Activated CD4-positive, alpha-beta T cell treated with anti-CD3 and anti-CD28 coated beads for 48 hours (primary cell): ENCODE data around the gene OR6B2.
A peak's percentile ranks its signal among the peaks of the same experiment; 100 is the strongest.

Source experiments
- DNase-seq: peaks from one replicate; pipeline ENCODE4 v3.0.0-alpha.2; 2020

The OR6B2 gene

DNA sequence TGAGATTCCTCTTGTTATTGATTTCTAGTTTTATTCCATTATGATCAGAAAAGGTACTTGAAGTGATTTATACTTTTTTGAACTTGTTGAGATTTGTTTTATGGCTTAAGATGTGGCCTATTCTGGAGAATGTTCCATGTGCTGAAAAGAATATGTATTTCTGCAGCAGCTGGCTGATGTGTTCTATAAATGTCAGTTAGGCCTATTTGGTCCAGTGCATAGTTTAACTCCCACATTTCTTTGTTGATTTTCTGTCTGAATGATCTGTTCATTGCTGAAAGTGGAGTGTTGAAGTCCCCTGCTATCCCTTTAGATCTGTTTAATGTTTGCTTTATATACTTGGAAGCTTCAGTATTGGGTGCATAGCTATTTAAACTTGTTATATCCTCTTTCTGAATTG is 7.1 kb upstream of the OR6B2 start:
- DNase-seq: no peak

DNA sequence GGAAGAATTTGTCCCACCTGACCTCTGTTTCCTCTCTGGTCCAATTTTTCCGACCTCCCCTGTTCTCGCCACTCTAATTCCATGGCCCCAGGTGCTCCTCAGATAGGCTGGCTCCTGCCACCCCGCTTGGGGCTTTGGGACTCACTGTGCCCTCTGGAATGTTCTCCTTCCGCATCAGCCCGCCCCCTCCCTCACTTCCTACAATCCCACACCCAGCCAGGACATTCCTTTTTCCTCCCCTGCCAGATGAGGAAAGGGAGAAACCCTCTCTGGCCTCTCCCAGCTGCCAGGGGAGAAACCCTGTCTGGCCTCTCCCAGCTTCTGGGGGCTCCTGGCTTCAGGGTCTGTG is 3.1 kb upstream of the OR6B2 start:
- no peak for DNase-seq

DNA sequence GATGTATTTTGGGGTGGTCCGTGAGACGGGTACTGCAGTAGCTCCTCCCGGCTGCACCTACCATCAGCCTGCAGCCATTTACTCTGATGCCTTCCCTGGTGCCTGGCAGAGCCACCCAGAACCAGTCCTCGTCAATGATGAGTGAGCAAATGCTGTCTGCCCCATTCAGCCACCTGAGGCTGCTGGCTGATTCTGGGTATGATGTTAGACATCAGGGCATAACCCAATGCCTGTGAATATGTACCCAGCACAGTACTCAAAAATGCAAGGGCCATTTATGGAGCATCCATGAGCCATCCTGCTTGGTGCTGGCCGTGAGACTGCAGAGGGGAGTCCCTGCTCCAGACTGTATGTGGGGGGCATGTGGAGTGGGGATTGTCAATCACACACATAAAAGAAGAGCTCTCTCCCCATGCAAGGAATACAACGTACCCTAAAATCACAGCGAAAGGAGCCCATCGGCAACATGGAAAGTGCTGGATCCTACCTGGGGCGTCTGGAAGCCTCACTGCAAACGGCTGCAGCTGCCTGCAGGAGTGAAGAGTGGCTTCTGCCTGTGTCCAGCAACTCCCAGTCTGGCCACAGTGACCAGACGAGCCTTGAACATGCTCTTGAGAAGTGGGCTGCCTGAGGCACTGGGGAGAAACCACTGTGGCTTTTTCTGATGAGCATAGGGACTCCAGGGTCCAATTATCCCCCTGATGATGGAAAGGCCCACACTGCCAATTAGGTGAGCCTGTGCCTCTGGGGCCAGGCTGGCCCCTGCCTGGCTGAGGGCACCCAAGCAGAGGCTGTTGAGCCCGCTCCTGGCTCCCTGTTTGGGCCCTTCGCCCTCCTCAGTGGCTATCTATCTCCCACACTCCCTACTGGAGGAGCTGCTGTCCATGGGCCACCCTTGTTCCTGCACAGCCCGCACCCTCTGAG is 2.4 kb upstream of the OR6B2 start:
- DNase-seq: no peak

DNA sequence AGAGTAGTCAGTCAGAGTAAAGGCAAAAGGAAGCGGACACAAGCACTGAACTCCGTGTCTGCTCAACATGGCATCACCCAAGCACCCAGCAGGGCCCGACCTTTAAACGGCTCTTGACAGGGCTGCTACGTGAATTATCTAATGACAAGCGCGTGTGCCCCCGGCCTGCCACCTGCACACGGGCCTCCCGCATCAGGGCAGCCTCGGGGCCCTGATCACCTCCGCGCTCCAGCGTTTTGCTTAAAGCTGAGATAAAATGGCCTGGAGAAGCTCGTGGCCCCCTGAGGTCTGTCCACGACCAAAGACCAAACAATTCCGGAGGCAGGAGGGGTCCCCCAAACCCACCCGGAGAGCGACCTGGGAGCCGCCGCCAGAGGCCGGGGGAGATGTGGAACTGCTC is 5.5 kb downstream of the OR6B2 start:
- peak; percentile 49 for DNase-seq

DNA sequence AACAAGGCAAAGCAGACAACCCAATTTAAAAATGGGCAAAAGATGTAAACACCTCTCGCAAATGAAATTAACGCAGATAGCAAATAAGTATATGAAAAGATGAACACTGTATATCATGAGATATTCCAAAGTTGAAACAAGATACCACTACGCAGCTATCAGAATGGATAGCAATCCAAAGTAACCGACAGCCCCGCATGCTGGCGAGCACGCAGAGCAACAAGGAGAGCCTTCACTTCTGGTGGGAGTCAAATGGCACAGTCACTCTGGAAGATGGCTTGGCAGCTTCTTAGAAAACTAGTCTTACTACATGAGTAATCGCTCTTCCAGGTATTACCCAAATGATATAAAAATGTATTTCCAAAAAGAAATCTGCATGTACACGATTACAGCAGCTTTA is 6.4 kb downstream of the OR6B2 start:
- DNase-seq: peak; percentile 17

DNA sequence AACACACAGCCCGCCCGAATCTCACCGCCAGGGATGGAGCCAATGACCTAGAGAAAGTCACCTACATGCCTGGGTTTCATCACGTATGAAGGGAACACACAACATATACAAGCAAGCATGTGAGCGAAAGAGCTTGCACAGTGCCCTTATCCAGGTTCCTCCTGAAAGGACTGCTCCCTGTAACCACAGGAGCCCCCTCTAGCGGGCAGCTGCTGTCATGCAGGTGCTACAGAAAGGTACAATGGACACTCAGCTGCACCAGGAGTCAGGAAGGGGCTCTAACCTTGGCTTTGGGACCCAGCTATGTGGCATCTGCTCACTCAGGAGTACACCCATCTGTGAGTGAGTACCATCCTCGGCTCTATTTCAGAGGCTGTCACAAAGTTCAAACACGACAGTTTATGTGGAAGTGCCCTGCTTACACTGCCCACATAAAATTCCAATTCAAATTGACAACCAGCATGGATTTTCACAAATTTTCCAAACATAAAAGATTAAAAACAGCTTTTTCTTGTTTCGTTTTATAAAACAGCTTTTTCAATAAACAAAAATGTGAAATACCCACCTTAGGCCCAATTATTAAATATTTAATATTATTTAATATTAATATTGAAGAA is 8.6 kb downstream of the OR6B2 start:
- peak; percentile 83 for DNase-seq

DNA sequence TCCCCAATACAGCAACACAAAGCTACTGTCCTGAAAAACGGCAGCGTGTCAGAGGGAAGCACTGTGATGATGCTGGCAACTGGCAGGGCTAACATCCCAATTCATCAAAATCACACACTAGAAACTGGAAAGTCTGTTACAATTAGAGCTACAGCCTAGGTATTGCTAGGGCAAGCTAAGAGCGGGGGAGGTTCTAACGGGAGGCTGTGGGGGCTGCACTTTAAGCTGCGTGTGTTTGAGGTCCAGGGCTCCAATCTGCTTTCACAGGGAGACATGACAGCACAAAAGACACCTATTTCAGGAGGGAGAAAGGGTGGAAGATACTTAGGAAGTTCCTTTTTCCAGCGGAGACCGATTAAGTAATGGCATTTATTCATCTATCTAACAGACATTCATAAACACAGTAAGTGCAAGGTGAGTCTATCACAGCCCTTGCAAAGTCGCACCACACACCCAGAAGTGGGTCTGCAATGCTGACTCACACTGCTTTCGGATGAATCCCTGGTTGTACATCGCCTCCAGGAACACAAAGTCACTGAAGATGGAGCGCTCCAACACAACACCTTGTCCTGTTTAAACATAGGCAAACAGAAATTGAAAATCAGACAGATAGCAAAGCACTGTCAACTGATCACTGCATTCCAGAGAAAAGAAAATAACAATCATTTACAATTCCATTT is 12.0 kb downstream of the OR6B2 start:
- DNase-seq: no peak

DNA sequence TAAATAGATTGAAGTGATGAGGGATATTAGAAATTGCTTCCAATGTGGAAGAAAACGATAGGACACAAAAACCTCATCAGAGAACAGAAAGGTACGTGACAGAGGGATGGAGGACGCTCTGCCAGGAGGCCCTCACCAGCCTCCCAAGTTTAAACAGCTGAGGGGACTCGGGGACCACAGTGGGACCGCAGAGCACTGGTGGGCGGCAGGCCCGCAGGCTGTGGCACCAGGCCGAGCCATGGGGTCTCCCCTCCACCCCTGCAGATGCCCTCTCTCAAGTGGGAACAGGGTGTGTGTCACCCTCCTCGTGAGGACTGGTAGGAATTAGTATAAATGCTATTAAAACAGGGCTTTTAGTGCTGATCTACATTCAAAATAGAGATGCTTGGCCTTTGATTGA is 15.9 kb downstream of the OR6B2 start:
- no peak for DNase-seq

DNA sequence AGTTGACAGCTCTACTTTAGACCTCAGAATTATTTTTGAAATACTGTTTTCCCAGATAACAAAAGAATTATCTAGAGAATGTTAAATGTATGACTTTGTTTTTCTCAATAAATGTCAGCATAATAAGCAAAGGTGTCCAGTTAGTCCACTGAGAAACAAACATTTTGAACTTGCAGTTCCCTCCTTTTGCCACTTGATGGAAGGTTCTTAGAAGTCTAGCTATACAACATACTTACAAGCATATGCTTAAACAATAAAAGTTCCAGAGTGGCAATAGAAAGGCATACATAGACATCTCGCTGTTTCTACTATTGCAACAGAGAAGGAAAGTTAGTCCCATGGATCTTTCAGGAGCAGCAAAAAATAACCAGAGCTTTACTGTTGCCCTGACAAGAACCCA is 16.9 kb downstream of the OR6B2 start:
- no peak for DNase-seq

DNA sequence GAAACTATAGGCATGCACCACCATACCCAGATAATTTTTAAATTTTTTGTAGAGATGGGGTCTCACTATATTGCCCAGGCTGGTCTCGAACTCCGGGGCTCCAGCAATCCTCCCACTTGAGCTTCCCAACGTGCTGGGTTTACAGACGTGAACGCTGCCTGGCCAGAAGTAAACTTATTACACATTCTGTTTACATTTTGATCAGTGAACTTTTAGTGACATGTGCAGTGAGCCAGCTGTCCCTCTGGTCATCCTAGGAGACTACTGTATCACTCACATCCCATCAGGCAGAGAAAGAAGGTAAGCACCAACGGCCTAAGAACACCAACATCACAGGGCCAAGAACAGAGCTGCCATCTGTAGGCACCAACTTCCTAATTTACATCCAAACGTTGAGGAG is 27.2 kb downstream of the OR6B2 start:
- no peak for DNase-seq

DNA sequence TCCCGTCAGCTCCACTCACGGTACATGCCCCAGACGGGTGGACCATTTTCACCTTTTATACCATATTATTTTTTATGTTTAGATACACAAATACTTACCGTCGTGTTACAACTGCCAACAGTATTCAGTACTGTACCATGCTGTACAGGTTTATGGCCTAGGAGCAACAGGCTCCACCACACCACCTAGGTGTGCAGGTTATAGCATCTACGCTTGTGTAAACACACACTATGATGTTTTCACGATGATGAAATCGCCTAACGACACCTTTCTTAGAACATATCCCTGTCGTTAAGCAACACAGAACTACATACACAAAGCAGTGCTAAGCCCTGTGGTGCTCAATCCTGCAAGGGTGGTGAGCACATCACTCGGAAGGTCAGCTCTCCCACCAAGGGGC is 29.6 kb downstream of the OR6B2 start:
- DNase-seq: no peak

DNA sequence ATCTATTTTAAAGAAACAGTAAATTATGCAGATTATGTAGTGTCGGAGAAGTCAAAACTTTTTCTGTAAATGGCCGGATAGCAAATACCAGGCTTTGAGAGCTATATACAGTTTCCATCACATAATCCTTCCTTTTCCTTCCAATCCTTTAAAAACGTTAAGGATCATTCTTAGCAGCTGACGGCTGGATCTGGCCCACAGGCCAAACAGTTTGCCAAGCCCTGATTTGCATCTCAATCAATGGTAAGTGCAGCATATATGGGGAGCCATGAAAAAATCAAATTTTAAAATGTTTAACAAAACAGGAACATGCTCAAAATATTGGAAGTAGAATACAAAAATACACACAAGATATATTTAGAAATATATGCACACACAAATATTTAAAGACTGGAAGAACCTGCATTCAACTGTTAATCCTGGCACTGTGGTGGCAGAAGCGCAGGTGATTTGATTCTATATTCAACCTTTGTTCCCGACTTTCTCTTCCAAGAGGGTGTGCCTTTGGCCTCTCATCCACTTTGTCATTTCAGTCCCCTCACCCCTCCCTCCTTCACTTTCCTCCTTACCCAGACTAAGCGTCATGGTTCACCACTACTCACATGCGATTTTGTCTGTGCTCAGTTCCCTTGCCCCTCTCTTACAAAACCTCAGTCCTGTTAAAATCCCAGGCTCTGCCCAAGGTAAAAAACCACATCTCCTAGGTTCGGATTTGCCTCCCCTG is 32.4 kb downstream of the OR6B2 start:
- no peak for DNase-seq

DNA sequence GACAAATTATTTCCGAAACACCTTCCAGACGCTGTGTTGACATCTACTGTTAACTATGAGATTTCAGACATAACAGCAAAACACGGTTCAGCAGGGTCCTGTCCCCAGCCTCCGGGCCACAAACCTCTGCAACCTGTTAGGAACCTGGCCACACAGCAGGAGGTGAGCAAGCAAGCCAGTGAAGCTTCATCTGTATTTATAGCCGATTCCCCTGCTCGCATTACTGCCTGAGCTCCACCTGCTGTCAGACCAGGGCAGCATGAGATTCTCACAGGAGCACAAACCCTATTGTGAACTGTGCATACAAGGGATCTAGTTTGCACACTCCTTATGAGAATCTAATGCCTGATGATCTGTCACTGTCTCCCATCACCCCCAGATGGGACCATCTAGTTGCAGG is 36.1 kb downstream of the OR6B2 start:
- no peak for DNase-seq

DNA sequence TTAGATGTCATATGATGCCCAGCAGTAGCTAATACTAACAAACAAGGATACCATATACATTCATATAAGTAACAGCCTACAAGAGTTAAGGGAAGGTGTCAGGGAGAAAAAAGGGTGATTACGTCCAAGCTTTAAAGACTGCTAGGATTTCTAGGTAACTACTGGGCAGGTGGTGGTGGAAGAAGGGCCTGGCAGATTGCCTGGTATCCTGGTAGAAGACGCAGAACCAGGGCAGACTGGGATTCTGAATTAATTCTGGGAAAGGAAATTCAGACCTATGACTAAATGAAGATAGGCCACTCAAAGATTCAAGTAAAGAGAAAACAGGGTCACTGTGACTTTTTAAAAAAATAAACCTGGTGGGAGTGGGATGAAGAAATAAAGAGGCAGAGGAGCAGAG is 36.9 kb downstream of the OR6B2 start:
- no peak for DNase-seq

DNA sequence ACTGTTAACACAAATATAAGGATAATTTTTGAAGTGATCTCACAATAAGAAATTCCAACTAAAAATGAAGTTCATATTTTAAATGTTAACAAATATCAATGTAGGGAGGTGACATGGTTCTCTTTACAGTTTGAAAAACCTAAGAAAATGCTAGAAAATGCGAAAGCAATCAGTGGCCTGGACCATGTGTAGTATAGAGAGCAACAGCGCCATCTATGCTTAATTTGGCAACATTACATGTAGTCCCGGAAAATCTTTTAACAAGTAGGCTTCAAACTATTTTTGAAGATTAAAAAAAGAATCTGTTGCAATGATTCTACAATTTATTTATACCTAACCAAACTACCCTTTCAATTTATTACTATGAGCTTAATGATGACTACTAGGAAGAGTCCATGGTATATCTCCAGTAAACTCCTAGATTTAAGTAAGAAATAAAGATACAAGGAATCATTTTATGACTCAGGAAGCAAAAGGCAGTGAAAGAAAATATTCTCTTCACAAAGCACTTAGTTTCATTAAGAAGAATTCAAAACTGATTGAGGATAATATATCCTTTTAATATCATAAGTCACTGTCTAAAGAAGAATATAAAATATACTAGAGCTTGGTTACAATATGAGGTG is 38.4 kb downstream of the OR6B2 start:
- peak; percentile 9 for DNase-seq

DNA sequence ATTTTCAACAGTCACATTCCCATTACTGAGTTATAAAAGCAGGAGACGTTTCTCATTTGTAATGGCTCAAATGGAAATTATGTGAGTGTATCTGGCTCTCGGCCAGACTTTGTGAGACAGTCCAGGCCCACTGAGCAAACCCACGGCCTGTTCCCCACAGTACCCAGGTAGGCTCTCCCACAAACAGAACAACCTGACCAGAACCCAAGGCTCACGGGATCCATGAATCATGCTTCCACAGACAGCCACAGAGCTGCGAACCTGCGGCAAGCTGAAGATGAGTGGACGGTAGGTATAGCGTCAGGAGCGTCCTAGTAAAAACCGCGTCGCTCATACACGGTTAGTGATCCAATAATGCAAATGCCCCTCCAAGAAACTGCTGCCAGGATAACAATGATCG is 39.3 kb downstream of the OR6B2 start:
- no peak for DNase-seq

DNA sequence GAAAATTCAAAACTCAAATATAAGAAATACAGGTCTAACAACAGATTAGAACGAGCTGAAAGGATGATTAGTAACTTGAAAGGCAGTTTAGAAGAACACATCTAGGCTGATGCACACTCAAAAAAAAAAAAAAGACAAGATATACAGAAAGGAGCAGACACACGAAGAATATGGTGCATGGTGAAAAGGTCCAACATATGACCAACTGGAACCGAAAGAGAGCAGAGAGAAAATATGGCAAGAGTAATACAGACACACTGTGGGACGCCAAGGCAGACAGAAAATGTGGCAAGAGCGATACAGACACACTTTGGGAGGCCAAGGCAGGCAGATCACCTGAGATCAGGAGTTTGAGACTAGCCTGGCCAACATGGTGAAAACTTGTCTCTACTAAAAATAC is 44.9 kb downstream of the OR6B2 start:
- no peak for DNase-seq

DNA sequence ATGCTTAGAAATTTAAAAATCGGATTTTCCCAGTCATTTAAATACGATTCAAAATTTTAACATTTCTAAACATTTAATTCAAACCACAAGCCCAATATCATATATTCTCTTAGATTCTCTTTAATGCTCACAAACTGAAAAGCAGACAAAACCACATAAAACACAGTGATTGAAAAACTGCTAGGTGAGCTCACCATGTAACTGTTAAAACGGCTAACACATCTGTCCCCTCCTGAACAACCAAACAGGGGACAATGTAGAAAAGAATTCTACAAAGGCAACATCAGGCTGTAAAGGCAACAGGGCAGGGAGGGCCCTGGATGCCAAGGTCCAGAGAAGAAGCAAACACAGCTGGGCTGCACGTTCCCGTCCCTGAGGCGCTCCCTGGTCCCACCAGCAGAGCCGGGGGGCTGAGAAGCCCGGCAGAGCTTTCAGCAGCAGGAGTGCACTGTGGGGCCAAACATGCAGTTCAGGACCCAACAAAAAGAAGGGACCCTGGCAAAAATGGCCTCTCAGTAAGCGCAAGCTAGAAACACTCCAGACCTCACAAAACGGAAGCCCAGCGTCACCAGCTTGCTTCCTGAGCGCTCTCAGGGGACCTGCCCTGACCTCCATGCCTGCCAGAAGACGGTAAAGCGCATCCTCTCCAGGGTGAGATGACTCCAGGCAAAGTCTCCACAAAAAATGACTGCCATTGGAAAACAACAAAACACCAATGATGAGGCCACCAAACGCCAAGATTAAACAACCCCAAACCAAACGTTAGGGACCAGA is 45.6 kb downstream of the OR6B2 start:
- no peak for DNase-seq

DNA sequence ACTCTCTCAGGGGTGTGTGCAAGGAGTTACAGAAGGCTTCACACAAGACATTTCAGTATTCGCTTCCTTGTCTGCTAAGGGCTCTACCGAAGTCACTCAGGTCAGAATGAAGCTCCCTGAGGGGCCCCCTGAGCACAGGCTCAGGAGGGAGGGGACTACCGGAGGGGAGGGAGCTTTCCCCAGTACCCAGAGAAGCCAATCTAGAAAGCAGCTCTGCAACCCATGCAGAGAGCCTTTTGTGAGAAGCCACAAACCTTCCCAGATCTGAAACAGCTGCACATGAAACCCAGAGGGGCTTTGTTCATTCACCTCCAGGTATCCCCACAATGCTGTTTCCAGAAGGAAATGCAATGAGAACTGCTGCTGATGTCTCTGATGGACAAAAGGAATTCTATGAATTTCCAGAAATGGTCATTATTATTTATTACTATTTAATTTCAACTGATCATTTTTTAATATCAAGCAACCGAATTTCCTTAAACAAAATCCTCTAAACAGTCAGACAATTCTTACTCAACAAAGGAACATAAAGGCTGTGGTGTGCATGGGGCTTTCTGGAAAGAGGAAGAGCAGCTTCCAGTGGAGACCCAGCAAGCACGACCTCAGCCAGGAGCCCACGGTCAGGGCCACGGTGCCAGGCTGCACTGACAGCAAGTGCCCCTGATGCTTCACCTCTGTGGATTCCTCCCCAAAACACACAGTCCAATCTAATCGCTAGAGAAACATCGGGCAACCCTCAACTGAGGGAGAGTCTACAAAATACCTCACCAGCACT is 47.0 kb downstream of the OR6B2 start:
- no peak for DNase-seq
